Measurements from ENCODE around the gene PHF20.
A peak's percentile ranks its signal among the peaks of the same experiment; 100 is the strongest.
"Not testable (repeated sequence)": the region's sequence is repeated elsewhere in the genome, so short reads cannot be mapped to it uniquely, and the experiment has no call there.

Gene PHF20

DNA sequence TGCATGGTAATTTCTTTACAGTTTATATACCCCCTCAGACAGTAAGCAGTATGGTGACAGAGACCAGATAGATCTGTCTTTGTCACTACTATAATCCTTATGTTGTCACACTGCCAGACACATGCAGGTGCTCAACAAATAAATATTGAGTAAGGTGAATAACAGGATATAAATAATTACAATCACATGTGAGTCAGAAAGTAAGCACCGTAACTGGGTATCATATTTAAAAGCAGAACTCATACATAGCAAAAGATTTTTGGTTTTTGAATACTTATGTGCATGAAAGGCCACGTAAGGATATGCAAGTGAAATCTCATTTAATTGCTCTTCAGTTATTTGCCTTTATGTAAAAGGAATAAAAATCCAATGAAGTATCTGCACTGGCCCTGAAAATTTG, 214.0 kb downstream of the PHF20 start:
- Histone ChIP-seq H3K36me3 (ENCODE audit: control insufficient read depth, insufficient read depth, low read length) (no peaks in the 10 kb centered on the region), H3K4me3 (replicated peaks; ENCODE audit: low read depth, low read length) (no peak overlapping the region), H3K27me3 (replicated peaks; ENCODE audit: control insufficient read depth, insufficient read depth, low read length) (no peaks in the 10 kb centered on the region)
- TF ChIP-seq, protein P1, sequence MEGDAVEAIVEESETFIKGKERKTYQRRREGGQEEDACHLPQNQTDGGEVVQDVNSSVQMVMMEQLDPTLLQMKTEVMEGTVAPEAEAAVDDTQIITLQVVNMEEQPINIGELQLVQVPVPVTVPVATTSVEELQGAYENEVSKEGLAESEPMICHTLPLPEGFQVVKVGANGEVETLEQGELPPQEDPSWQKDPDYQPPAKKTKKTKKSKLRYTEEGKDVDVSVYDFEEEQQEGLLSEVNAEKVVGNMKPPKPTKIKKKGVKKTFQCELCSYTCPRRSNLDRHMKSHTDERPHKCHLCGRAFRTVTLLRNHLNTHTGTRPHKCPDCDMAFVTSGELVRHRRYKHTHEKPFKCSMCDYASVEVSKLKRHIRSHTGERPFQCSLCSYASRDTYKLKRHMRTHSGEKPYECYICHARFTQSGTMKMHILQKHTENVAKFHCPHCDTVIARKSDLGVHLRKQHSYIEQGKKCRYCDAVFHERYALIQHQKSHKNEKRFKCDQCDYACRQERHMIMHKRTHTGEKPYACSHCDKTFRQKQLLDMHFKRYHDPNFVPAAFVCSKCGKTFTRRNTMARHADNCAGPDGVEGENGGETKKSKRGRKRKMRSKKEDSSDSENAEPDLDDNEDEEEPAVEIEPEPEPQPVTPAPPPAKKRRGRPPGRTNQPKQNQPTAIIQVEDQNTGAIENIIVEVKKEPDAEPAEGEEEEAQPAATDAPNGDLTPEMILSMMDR (IDR thresholded peaks at IDR 0.05; ENCODE audit: insufficient read depth, low read length, poor library complexity, severe bottlenecking): no peak
- DNase-seq (ENCODE audit: extremely low read depth, insufficient read length): no peak

DNA sequence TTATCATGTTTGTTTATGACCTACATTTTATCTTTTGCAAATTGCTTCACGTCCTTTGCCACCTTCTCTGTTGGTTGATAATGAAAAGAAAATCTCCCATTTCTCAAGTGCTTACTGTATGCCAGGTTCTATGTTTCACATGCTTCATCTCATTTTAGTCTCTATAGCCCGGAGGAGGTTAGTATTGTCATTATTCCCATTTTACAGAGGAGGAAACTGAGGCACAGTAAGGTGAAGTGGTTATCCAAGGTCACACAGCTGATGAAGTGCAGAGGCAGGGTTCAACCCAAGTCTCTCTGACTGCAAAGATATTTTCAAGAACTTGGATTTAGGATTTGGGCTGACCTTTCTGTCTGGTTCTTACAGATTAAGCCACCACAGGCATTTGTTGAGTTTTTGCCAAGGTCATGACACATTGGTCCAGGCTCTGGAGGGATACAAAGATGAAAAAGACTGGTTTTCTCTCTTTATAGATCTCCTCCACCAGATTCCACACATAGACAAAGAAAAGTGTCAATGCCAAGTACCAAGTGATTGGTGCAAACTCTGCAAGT, 217.2 kb downstream of the PHF20 start:
- Histone ChIP-seq H3K36me3 (ENCODE audit: control insufficient read depth, insufficient read depth, low read length) (no peaks in the 10 kb centered on the region), H3K4me3 (replicated peaks; ENCODE audit: low read depth, low read length) (no peak overlapping the region), H3K27me3 (replicated peaks; ENCODE audit: control insufficient read depth, insufficient read depth, low read length) (no peaks in the 10 kb centered on the region)
- DNase-seq (ENCODE audit: extremely low read depth, insufficient read length): no peak
- TF ChIP-seq, protein P1 (IDR thresholded peaks at IDR 0.05; ENCODE audit: insufficient read depth, low read length, poor library complexity, severe bottlenecking): no peak

DNA sequence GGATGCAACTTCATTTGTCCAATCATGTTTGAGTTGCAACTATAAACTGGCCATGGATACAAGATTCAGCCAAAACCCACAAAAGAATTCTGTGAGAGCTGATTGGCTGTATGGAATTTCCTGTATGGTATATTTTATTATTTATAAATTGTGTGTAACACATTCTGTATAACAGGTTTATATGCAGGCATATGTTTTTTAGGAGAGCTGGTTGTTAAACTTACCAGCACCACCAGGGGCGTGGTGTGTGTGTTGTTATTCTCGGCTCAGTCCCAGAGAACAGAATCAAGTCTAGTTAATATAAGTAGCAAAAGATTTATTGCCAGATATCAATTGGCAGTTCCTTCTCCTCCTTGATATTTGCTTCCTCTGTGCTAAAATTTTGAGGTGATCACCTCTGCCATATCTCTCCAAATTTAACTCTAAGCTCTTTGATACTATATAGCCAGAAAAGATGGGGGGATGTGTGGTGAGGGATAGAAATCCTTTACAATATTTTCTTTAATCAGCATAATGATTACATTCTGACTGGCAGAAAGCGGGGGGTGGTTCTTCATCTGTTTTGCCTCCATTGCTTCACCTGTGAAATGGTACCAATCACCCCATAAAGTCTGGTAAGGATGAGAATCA, 219.4 kb downstream of the PHF20 start:
- Histone ChIP-seq H3K4me3 (replicated peaks; ENCODE audit: low read depth, low read length) (no peak overlapping the region), H3K27me3 (replicated peaks; ENCODE audit: control insufficient read depth, insufficient read depth, low read length) (no peaks in the 10 kb centered on the region), H3K36me3 (ENCODE audit: control insufficient read depth, insufficient read depth, low read length) (no peaks in the 10 kb centered on the region)
- DNase-seq (ENCODE audit: extremely low read depth, insufficient read length): no peak
- TF ChIP-seq, protein P1 (IDR thresholded peaks at IDR 0.05; ENCODE audit: insufficient read depth, low read length, poor library complexity, severe bottlenecking): peak; percentile 51

DNA sequence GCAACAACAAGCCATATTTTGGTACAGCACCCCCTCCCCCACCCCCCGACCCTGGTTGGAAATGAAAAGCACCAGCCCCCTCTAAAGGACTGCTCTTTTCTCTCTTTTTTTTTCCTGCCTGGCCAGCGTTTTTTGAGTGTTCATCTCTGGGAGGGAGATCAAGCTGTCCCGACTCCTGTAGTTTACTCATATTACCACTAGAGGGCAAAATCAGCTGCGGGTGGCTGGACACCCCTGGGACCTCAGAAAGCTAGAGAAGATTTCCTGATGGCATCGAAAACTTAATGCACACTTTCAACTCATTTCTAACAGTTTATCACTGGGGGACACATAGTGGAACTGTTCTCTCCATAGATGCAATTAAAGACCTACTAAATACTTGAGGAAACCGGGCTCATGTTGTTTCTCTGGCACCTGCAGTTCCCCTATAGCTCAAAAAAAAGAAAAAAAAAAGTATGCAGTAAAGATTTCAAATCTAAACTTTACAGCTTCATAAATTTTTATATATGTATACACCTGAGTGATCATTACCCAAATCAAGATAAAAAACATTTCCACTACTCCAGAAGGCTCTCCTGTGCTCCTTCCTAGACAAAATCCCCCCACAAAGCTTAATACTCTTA, 221.0 kb downstream of the PHF20 start:
- H3K27me3 ChIP-seq (replicated peaks; ENCODE audit: control insufficient read depth, insufficient read depth, low read length): no peaks in the 10 kb centered on the region
- no peaks in the 10 kb centered on the region for H3K36me3 ChIP-seq (ENCODE audit: control insufficient read depth, insufficient read depth, low read length)
- no peak overlapping the region for H3K4me3 ChIP-seq (replicated peaks; ENCODE audit: low read depth, low read length)
- no peak for DNase-seq (ENCODE audit: extremely low read depth, insufficient read length)
- TF ChIP-seq, protein P1 (IDR thresholded peaks at IDR 0.05; ENCODE audit: insufficient read depth, low read length, poor library complexity, severe bottlenecking): peak; percentile 93

GRCh38 chr20:35994994-35995453, 223.2 kb downstream of the PHF20 start:
- H3K36me3 ChIP-seq (ENCODE audit: control insufficient read depth, insufficient read depth, low read length): no peaks in the 10 kb centered on the region
- DNase-seq (ENCODE audit: extremely low read depth, insufficient read length): peak; percentile 46
- H3K4me3 ChIP-seq (replicated peaks; ENCODE audit: low read depth, low read length): no peak overlapping the region
- no peaks in the 10 kb centered on the region for H3K27me3 ChIP-seq (replicated peaks; ENCODE audit: control insufficient read depth, insufficient read depth, low read length)
- TF ChIP-seq, protein P1 (IDR thresholded peaks at IDR 0.05; ENCODE audit: insufficient read depth, low read length, poor library complexity, severe bottlenecking): peak; percentile 94

DNA sequence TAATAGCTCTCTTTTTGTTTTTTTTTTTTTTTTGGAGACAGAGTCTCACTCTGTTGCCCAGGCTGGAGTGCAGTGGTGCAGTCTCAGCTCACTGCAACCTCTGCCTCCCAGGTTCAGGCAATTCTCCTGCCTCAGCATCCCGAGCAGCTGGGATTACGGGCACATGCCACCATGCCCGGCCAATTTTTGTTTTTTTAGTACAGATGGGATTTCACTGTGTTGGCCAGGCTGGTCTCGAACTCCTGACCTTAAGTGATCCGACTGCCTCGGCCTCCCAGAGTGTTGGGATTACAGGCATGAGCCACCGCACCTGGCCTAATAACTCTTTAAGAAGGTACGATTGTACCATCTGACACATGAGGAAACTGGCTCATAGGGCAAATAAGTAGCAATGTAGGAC, 224.7 kb downstream of the PHF20 start:
- not testable (repeated sequence) for H3K27me3 ChIP-seq (replicated peaks; ENCODE audit: control insufficient read depth, insufficient read depth, low read length); H3K36me3 ChIP-seq (ENCODE audit: control insufficient read depth, insufficient read depth, low read length); DNase-seq (ENCODE audit: extremely low read depth, insufficient read length); H3K4me3 ChIP-seq (replicated peaks; ENCODE audit: low read depth, low read length)
